DND-41 (cell line): ENCODE data around the gene ZNF316.

Source experiments
- ATAC-seq: fragments of 200-7000 bp; cut with Tn5 transposase; 3 replicates; pipeline ENCODE4 v1.9.1; 2021; ENCODE audit warnings: low read depth; ENCODE audit not compliant: insufficient read depth
- DNase-seq: peaks from one replicate; pipeline ENCODE4 v3.0.0-alpha.2; 2020
- H2AFZ ChIP-seq: 2 replicates; pipeline ENCODE4 v1.6.0; 2012; ENCODE audit warnings: low read depth, low read length
- H3K27ac ChIP-seq: 2 replicates; pipeline ENCODE4 v1.5.1; 2012; ENCODE audit warnings: low read length, inconsistent platforms
- H3K27me3 ChIP-seq: fragments of 200-600 bp; sonication (generic); 2 replicates; pipeline ENCODE4 v1.6.0; 2012; ENCODE audit warnings: low read length, mild to moderate bottlenecking, inconsistent platforms; ENCODE audit not compliant: insufficient read depth, poor library complexity
- H3K36me3 ChIP-seq: 2 replicates; pipeline ENCODE4 v1.5.1; 2012; ENCODE audit warnings: low read length, inconsistent platforms; ENCODE audit not compliant: insufficient read depth
- H3K4me1 ChIP-seq: 2 replicates; pipeline ENCODE4 v1.5.1; 2012; ENCODE audit warnings: mild to moderate bottlenecking, low read length; ENCODE audit not compliant: insufficient read depth
- H3K4me2 ChIP-seq: 2 replicates; pipeline ENCODE4 v1.6.0; 2012; ENCODE audit warnings: mild to moderate bottlenecking, moderate library complexity, low read length, inconsistent platforms; ENCODE audit not compliant: insufficient read depth
- H3K4me3 ChIP-seq, 2 experiments: fragments of 200-600 bp in 1 of 2; shearing (Covaris generic) in 1 of 2; 2 replicates each; pipeline ENCODE4 v1.5.1; 2012 to 2016; ENCODE audit warnings: inconsistent platforms in 2 of 2, low read length in 2 of 2, mild to moderate bottlenecking in 2 of 2, low read depth in 1 of 2, moderate library complexity in 1 of 2
- H3K79me2 ChIP-seq: 2 replicates; pipeline ENCODE4 v1.6.0; 2012; ENCODE audit warnings: low read length, inconsistent platforms; ENCODE audit not compliant: insufficient read depth
- H3K9ac ChIP-seq: 2 replicates; pipeline ENCODE4 v1.6.0; 2012; ENCODE audit warnings: low read depth, mild to moderate bottlenecking, inconsistent platforms, low read length, moderate library complexity
- H3K9me3 ChIP-seq: 2 replicates; pipeline ENCODE4 v1.5.1; 2012; ENCODE audit warnings: low read length, moderate library complexity, mild to moderate bottlenecking, inconsistent platforms; ENCODE audit not compliant: insufficient read depth, severe bottlenecking
- H4K20me1 ChIP-seq: 2 replicates; pipeline ENCODE4 v1.6.0; 2012; ENCODE audit warnings: low read length; ENCODE audit not compliant: insufficient read depth
- CTCF ChIP-seq: IDR thresholded peaks from 2 replicates; pipeline ENCODE4 v1.5.1; 2012; ENCODE audit warnings: borderline replicate concordance, low read length, moderate library complexity, mild to moderate bottlenecking; ENCODE audit not compliant: poor library complexity, severe bottlenecking; ENCODE audit errors: extremely low read depth
- EZH2 ChIP-seq: IDR thresholded peaks from 3 replicates; pipeline ENCODE4 v1.6.1; 2012; ENCODE audit warnings: borderline replicate concordance, low read depth, mild to moderate bottlenecking, moderate library complexity, low read length, inconsistent platforms; ENCODE audit not compliant: severe bottlenecking

The ZNF316 gene

GRCh38 chr7:6640246-6640721 lies 3.2 kb downstream of the ZNF316 start:
- Histone ChIP-seq H4K20me1 (peaks cover 59% of the 10 kb centered on the region), H2AFZ (no peak overlapping the region), H3K27me3 (no peaks in the 10 kb centered on the region), H3K9ac (no peak overlapping the region), H3K4me1 (peaks cover 38% of the 10 kb centered on the region), H3K36me3 (peaks cover 68% of the 10 kb centered on the region), H3K9me3 (no peaks in the 10 kb centered on the region), H3K4me2 (0 out of 2 replicates have a peak overlapping the region, but pooled peaks have one; percentile 13), H3K79me2 (peaks cover 67% of the 10 kb centered on the region), H3K27ac (peak overlapping the region; percentile 32; the same call in 1 of the 2 replicates), H3K4me3 (no peak overlapping the region)
- ATAC-seq (no peak), DNase-seq (peak; percentile 18)
- no peak for TF ChIP-seq CTCF
- TF ChIP-seq EZH2, result no peak

- ATAC-seq (no peak), DNase-seq (no peak)
- Histone ChIP-seq H3K9ac (no peak overlapping the region), H3K9me3 (no peaks in the 10 kb centered on the region), H3K27ac (no peak overlapping the region), H4K20me1 (peaks cover 62% of the 10 kb centered on the region), H3K4me1 (peaks cover 33% of the 10 kb centered on the region), H2AFZ (no peak overlapping the region), H3K4me3 (no peak overlapping the region), H3K4me2 (no peak overlapping the region), H3K27me3 (no peaks in the 10 kb centered on the region), H3K36me3 (peaks cover 75% of the 10 kb centered on the region), H3K79me2 (peaks cover 67% of the 10 kb centered on the region)
- TF ChIP-seq EZH2 (no peak), CTCF (no peak)
Measured at GRCh38 chr7:6641305-6642035, 4.4 kb downstream of the ZNF316 start.

- no peak overlapping the region for H3K27ac ChIP-seq
- DNase-seq, result no peak
- H3K36me3 ChIP-seq, result peaks cover 84% of the 10 kb centered on the region
- H3K9ac ChIP-seq, result no peak overlapping the region
- H3K4me2 ChIP-seq, result no peak overlapping the region
- no peaks in the 10 kb centered on the region for H3K27me3 ChIP-seq
- no peaks in the 10 kb centered on the region for H3K9me3 ChIP-seq
- peaks cover 69% of the 10 kb centered on the region for H4K20me1 ChIP-seq
- TF ChIP-seq EZH2 (no peak), CTCF (no peak)
- H3K4me1 ChIP-seq, result peaks cover 29% of the 10 kb centered on the region
- no peak overlapping the region for H2AFZ ChIP-seq
- H3K79me2 ChIP-seq, result peaks cover 69% of the 10 kb centered on the region
- no peak overlapping the region for H3K4me3 ChIP-seq
- no peak for ATAC-seq
Measured at GRCh38 chr7:6642239-6642839, 5.2 kb downstream of the ZNF316 start.
